Measurements from ENCODE around the gene CYTH3. TPM values are rescaled to one million over a fixed set of nuclear protein-coding genes. Genes with fewer than 3 reads are reported as not detected.

CYTH3 gene
- total and polyA plus RNA-seq, 10 donors, result 2.5 to 28.1 (median 17.5) TPM

DNA sequence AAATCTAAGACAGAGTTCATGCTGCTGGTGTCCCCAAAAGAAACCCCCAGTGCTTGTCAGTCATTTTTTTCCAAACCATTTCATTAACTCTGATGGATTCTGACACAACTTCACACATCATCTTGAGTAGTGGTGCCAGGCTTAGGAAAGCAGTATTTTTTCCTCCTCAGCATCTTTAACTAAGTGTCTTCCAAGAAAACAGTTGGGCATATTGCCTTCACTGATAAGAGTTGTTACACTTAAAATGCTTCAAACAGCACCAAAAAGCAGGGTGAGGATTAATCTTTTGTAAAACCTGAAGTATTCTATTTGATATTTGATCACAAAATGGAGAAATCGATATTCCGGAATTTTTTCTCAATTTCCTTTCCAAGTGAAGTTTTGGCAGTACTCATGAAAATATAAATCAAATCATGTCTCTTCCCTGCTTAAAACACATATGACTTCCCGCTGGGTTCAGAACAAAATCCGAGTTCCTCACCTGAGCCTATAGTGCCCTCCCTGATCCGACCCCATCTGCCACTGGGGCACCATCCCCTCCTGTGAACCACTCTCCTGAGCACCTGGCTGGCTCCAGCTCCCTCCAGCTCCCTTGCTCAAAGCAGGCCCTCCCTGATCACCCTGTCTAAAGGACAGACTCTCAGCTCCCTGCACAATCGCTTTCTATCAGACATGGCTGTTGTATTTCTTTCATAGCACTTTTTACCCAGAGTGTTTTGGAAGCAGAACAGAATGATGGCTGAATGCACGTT lies 61.6 kb downstream of the CYTH3 start:
- Histone ChIP-seq H3K27me3 (replicated peaks in 1 of 7) (no peaks in the 10 kb centered on the region), H3K4me3 (no peak overlapping the region), H3K9me3 (no peaks in the 10 kb centered on the region), H3K4me1 (no peaks in the 10 kb centered on the region), H3K36me3 (no peaks in the 10 kb centered on the region), H3K27ac (no peak overlapping the region)
- no peak for DNase-seq
- TF ChIP-seq CTCF (IDR thresholded peaks at IDR 0.05 in 8 of 11, conservative IDR thresholded peaks at IDR 0.05 in 3 of 11), result no peak
- no peak for TF ChIP-seq POLR2A (IDR thresholded peaks at IDR 0.05)
- TF ChIP-seq POLR2AphosphoS5 (IDR thresholded peaks at IDR 0.05), result no peak
- intact Hi-C loops (cut with DNase I; ENCODE audit: low total_unique reads), result no loop called here
- WGBS, 5 donors, result 84 to 94% (median 92%) methylated on average over 7 of the region's 7 CpGs

- TF ChIP-seq POLR2A (IDR thresholded peaks at IDR 0.05) (no peak), CTCF (IDR thresholded peaks at IDR 0.05 in 8 of 11, conservative IDR thresholded peaks at IDR 0.05 in 3 of 11) (no peak), POLR2AphosphoS5 (IDR thresholded peaks at IDR 0.05) (no peak)
- no peaks in the 10 kb centered on the region for H3K36me3 ChIP-seq
- peak overlapping the region in 1 of 8 donors; percentile 4 for H3K27ac ChIP-seq
- no peaks in the 10 kb centered on the region for H3K27me3 ChIP-seq (replicated peaks in 1 of 7)
- no peak for DNase-seq
- no peaks in the 10 kb centered on the region for H3K4me1 ChIP-seq
- 77 to 84% (median 81%) methylated on average over 6 of the region's 6 CpGs for WGBS, 5 donors
- no peaks in the 10 kb centered on the region for H3K9me3 ChIP-seq
- intact Hi-C loops (cut with DNase I; ENCODE audit: low total_unique reads), result no loop called here
- no peak overlapping the region for H3K4me3 ChIP-seq
Observed at GRCh38 chr7:6209340-6209739, 63.1 kb downstream of the CYTH3 start.

DNA sequence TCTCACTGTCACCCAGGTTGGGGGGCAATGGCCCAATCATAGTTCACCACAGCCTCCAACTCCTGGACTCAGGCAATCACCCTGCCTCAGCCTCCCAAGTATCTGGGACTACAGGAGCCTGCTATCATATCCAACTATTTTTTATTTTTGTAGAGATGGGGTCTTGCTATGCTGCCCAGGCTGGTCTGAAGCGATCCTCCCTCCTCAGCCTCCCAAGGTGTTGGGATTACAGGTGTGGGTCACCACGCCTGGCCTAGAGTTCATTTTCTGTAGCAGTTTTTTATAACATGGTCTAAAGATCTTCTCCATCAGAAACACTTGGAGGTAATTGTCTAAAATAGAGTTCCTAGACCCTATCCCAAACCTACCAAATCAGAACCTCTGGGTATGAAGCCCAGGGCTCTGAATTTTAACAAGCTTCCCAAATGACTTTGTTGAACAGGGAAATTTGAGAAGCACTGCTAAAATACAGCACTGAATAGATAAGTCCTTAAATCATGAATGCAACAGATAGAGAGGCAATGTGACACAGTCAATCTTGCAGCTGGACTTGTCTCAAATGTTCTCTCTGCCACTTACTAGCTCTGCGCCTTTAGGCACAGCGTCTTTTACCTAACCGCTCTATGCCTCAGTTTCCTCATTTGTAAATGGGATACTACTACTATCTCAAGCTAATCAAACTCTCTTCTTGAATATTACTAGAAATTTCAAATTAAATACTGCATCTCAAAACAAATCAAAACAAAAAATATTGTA lies 63.7 kb downstream of the CYTH3 start:
- WGBS, 5 donors, result 88 to 94% (median 91%) methylated on average over 5 of the region's 5 CpGs
- Histone ChIP-seq H3K27ac (peak overlapping the region in 2 of 8 donors; percentile 4 to 20), H3K9me3 (no peaks in the 10 kb centered on the region), H3K4me3 (no peak overlapping the region), H3K4me1 (no peaks in the 10 kb centered on the region), H3K27me3 (replicated peaks in 1 of 7) (no peaks in the 10 kb centered on the region), H3K36me3 (no peaks in the 10 kb centered on the region)
- DNase-seq, result no peak
- intact Hi-C loops (cut with DNase I; ENCODE audit: low total_unique reads), result no loop called here
- no peak for TF ChIP-seq CTCF (IDR thresholded peaks at IDR 0.05 in 8 of 11, conservative IDR thresholded peaks at IDR 0.05 in 3 of 11)
- no peak for TF ChIP-seq POLR2A (IDR thresholded peaks at IDR 0.05)
- TF ChIP-seq POLR2AphosphoS5 (IDR thresholded peaks at IDR 0.05), result no peak

DNA sequence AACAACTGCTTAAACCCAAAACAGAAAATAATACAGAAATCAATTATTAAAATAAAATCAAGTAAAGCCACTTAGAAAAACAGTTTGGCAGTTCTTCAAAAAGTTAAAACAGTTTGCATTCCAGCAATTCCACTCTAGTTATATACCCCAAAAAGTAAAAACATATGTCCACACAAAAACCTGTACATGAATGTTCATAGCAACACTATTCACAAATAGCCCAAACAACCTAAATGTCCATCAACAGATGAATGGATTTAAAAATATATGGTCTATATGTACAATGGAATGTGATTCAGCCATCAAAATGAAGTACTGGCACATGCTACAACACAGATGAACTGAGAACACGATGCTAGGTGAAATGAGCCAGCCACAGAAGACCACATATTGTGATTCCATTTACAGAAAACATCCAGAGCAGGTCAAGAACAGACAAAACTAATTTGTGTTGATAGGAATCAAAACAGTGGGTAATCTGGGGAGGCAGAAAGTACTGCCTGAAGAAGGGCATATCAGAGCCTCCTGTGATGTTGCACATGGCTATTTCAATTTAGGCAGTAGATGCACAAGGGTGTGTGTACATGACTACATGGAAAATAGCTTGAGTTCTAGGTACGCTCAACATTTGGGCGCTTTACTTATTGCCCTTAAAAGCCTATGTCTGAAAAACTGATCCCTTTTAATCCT lies 66.3 kb downstream of the CYTH3 start:
- DNase-seq, result no peak
- no peak overlapping the region for H3K4me3 ChIP-seq
- 83 to 93% (median 87%) methylated on average over 3 of the region's 3 CpGs for WGBS, 5 donors
- TF ChIP-seq POLR2A (IDR thresholded peaks at IDR 0.05) (no peak), CTCF (IDR thresholded peaks at IDR 0.05 in 8 of 11, conservative IDR thresholded peaks at IDR 0.05 in 3 of 11) (no peak)
- H3K4me1 ChIP-seq, result no peaks in the 10 kb centered on the region
- H3K9me3 ChIP-seq, result no peaks in the 10 kb centered on the region
- no peaks in the 10 kb centered on the region for H3K27me3 ChIP-seq (replicated peaks in 1 of 7)
- no peaks in the 10 kb centered on the region for H3K36me3 ChIP-seq
- intact Hi-C loops (cut with DNase I; ENCODE audit: low total_unique reads), result no loop called here
- H3K27ac ChIP-seq, result no peak overlapping the region

Measured in spleen (tissue), 11 donors.